GM12878 (cell line): ENCODE data around the gene ARL10. TPM values are rescaled to one million over a fixed set of nuclear protein-coding genes. Genes with fewer than 3 reads are reported as not detected.

ENCODE experiments used
- ATAC-seq: fragments of 200-7000 bp; cut with Tn5 transposase; 3 replicates; pipeline ENCODE4 v1.9.1; 2020; ENCODE audit warnings: mild to moderate bottlenecking, moderate library complexity
- BruUV-seq: library from RNA; stranded (reverse); fragments of 400-500 nt; replicated peaks from 2 replicates; lab custom pipeline; 2021; lab: Mats Ljungman, UMichigan
- CTCF ChIA-PET: fragments of 300-600 bp; sonication (Branson Sonifier 250); formaldehyde crosslinking; extraction: SDS; loops from one replicate; lab custom pipeline; 2021; ENCODE audit warnings: inconsistent platforms; lab: Yijun Ruan, JAX
- POLR2A ChIA-PET: fragments of 350-600 bp; formaldehyde crosslinking; extraction: SDS; loops from one replicate; lab custom pipeline; 2021; ENCODE audit warnings: inconsistent platforms; lab: Charles Lee
- RAD21 ChIA-PET: fragments of 300-600 bp; sonication (Branson Sonifier 250); formaldehyde crosslinking; loops from one replicate; lab custom pipeline; 2023; ENCODE audit warnings: antibody characterized with exemption; ENCODE audit not compliant: unreplicated experiment; lab: Charles Lee
- SMC1A ChIA-PET: fragments of 300-600 bp; sonication (Branson Sonifier 250); formaldehyde crosslinking; loops from one replicate; lab custom pipeline; 2023; ENCODE audit not compliant: unreplicated experiment, uncharacterized antibody; lab: Charles Lee
- DNase-seq: peaks from one replicate; pipeline ENCODE4 v3.0.0-alpha.2; 2011; ENCODE audit warnings: low read depth, low spot score
- FAIRE-seq: peaks from 3 replicates; lab custom pipeline; 2011; peaks lifted over from hg19 to GRCh38; lab: Jason Lieb, UNC
- H2AFZ ChIP-seq: 2 replicates; pipeline ENCODE4 v1.6.0; 2011; ENCODE audit warnings: low read depth, low read length, control low read depth; ENCODE audit not compliant: control insufficient read depth
- H3K27ac ChIP-seq: 2 replicates; pipeline ENCODE4 v1.5.1; 2011; ENCODE audit warnings: control low read depth; ENCODE audit not compliant: control insufficient read depth, insufficient read depth
- H3K27me3 ChIP-seq, 2 experiments: replicated peaks in 1 of 2; 2 replicates each; pipeline versions ENCODE4 v1.6.0 to v1.6.1; 2011; ENCODE audit warnings: low read length in 1 of 2; ENCODE audit not compliant: control insufficient read depth in 2 of 2, insufficient read depth in 2 of 2
- H3K36me3 ChIP-seq, 2 experiments: 2 replicates each; pipeline ENCODE4 v1.5.1; 2011; ENCODE audit warnings: low read length in 1 of 2; ENCODE audit not compliant: control insufficient read depth in 2 of 2, insufficient read depth in 2 of 2
- H3K4me1 ChIP-seq: 2 replicates; pipeline ENCODE4 v1.6.1; 2011; ENCODE audit warnings: mild to moderate bottlenecking, low read length, moderate library complexity, mixed read lengths; ENCODE audit not compliant: control insufficient read depth, insufficient read depth
- H3K4me2 ChIP-seq: 2 replicates; pipeline ENCODE4 v1.6.0; 2011; ENCODE audit warnings: control low read depth; ENCODE audit not compliant: control insufficient read depth, insufficient read depth
- H3K4me3 ChIP-seq: fragments of 200-600 bp; sonication (generic); 2 replicates; pipeline ENCODE4 v1.5.1; 2016
- H3K79me2 ChIP-seq: 2 replicates; pipeline ENCODE4 v1.6.0; 2011; ENCODE audit warnings: low read length; ENCODE audit not compliant: control insufficient read depth, insufficient read depth
- H3K9ac ChIP-seq: 2 replicates; pipeline ENCODE4 v1.8.0; 2011; ENCODE audit warnings: low read length, control low read depth, mixed read lengths; ENCODE audit not compliant: control insufficient read depth, insufficient read depth
- H3K9me3 ChIP-seq: replicated peaks from 3 replicates; pipeline ENCODE4 v1.5.1; 2011; ENCODE audit warnings: mild to moderate bottlenecking, low read length; ENCODE audit not compliant: control insufficient read depth, insufficient read depth
- H4K20me1 ChIP-seq: 2 replicates; pipeline ENCODE4 v1.6.0; 2011; ENCODE audit not compliant: control insufficient read depth, insufficient read depth
- ELK1 ChIP-seq: IDR thresholded peaks from 2 replicates; pipeline ENCODE4 v1.6.1; 2012; ENCODE audit warnings: low read depth, low read length, improper control_type of control experiment
- NR2C2 ChIP-seq: IDR thresholded peaks from 2 replicates; pipeline ENCODE4 v1.6.1; 2011; ENCODE audit warnings: borderline replicate concordance, low read depth; ENCODE audit not compliant: control insufficient read depth, insufficient read length
- RCOR1 ChIP-seq: conservative IDR thresholded peaks from 2 replicates; pipeline ENCODE4 v1.6.1; 2012; ENCODE audit warnings: low read depth, low read length, improper control_type of control experiment
- RELA ChIP-seq: fragments of 450-650 bp; IDR thresholded peaks from 2 replicates; pipeline ENCODE4 v1.8.0; 2014; ENCODE audit warnings: borderline replicate concordance; ENCODE audit not compliant: partially characterized antibody
- SPI1 ChIP-seq: IDR thresholded peaks from 2 replicates; pipeline ENCODE4 v1.6.1; 2011; ENCODE audit warnings: low read depth, mild to moderate bottlenecking, low read length, moderate library complexity, borderline replicate concordance; ENCODE audit not compliant: insufficient read depth
- TCF7 ChIP-seq: IDR thresholded peaks from 2 replicates; pipeline ENCODE4 v1.6.1; 2014; ENCODE audit warnings: antibody characterized with exemption, borderline replicate concordance
- ZBED1 ChIP-seq: IDR thresholded peaks from 2 replicates; pipeline ENCODE4 v1.6.1; 2016; ENCODE audit warnings: borderline replicate concordance
- WGBS: methylation state at CpG from one replicate; pipeline ENCODE4 v1.1.6; 2016; ENCODE audit warnings: low lambda C conversion rate; ENCODE audit not compliant: insufficient replicate concordance, insufficient coverage; ENCODE audit errors: missing lambda C conversion rate; 5-methylcytosine and 5-hydroxymethylcytosine counted together
- in situ Hi-C: fragments of 300-500 bp; cut with MboI; formaldehyde crosslinking; loops from 9 replicates; pipeline ENCODE4 v1.14.3; 2018; ENCODE audit warnings: mixed read lengths
- intact Hi-C: fragments of 100-400 bp; cut with micrococcal nuclease; formaldehyde crosslinking; loops from one replicate; pipeline ENCODE4 v1.14.2; 2022; ENCODE audit not compliant: unreplicated experiment
- polyA plus RNA-seq, 11 experiments: library from polyadenylated mRNA; depleted of rRNA in 4 of 11; unstranded in 6 of 11; stranded (reverse) in 5 of 11; fragments of >200 nt; fragmentation: Nextera tagmentation in 4 of 11; fragmentation: Illumina TruSeq in 1 of 11; extraction: Ambion mirVana in 4 of 11; extraction: Trizol in 1 of 11; gene quantifications; 1 replicate in 1 of 11; 2 replicates in 10 of 11; pipeline versions ENCODE4 v1.2.1 to v1.2.3, GENCODE V29; 2011 to 2016; ENCODE audit warnings: inconsistent platforms in 2 of 11, missing spikeins in 2 of 11, low read depth in 1 of 11
- total RNA-seq, 4 experiments: library from RNA; depleted of rRNA in 3 of 4; stranded (reverse); fragments of >200 nt in 3 of 4; fragmentation: Illumina TruSeq in 1 of 4; extraction: Trizol in 1 of 4; gene quantifications; 2 replicates each; pipeline versions ENCODE4 v1.2.1 to v1.2.3, GENCODE V29; 2013 to 2021
- TF ChIP-seq, protein P1 (sequence below): fragments of 450-650 bp; conservative IDR thresholded peaks from 2 replicates; pipeline ENCODE4 v1.6.1; 2017; ENCODE audit warnings: mild to moderate bottlenecking, moderate library complexity

Gene ARL10
- total and polyA plus RNA-seq, 10 of the 15 experiments (the other 5 are each of a cell fraction or from before 2014, with no cell fraction given), result 0.44 to 6.4 (median 2.4) TPM

GRCh38 chr5:176361437-176362232, 3.7 kb upstream of the ARL10 start, which contains the start of gene KIAA1191 (continued):
- TF ChIP-seq RELA (peak; percentile 13), TCF7 (no peak), NR2C2 (no peak), ELK1 (peak; percentile 40)
- TF ChIP-seq, protein P1, sequence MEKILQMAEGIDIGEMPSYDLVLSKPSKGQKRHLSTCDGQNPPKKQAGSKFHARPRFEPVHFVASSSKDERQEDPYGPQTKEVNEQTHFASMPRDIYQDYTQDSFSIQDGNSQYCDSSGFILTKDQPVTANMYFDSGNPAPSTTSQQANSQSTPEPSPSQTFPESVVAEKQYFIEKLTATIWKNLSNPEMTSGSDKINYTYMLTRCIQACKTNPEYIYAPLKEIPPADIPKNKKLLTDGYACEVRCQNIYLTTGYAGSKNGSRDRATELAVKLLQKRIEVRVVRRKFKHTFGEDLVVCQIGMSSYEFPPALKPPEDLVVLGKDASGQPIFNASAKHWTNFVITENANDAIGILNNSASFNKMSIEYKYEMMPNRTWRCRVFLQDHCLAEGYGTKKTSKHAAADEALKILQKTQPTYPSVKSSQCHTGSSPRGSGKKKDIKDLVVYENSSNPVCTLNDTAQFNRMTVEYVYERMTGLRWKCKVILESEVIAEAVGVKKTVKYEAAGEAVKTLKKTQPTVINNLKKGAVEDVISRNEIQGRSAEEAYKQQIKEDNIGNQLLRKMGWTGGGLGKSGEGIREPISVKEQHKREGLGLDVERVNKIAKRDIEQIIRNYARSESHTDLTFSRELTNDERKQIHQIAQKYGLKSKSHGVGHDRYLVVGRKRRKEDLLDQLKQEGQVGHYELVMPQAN, result 0 out of 2 replicates have a peak, but pooled peaks have one; percentile 68
- TF ChIP-seq, all 136 proteins: peak for 55

GRCh38 chr5:176362233-176362490, 3.1 kb upstream of the ARL10 start:
- BruUV-seq, result no TSS peak
- H3K9ac ChIP-seq, result peak overlapping the region; percentile 46; the same call in 1 of the 2 replicates

More at GRCh38 chr5:176362233-176362490, 3.1 kb upstream of the ARL10 start:
- Histone ChIP-seq H3K4me2 (peak overlapping the region; percentile 86), H4K20me1 (no peaks in the 10 kb centered on the region), H3K27ac (no peak overlapping the region), H3K4me3 (peak overlapping the region; percentile 85), H2AFZ (peak overlapping the region; percentile 96), H3K36me3 (no peaks in the 10 kb centered on the region), H3K27me3 (no peaks in the 10 kb centered on the region), H3K9me3 (no peaks in the 10 kb centered on the region), H3K4me1 (no peaks in the 10 kb centered on the region; the same call in 1 of the 2 replicates), H3K79me2 (peaks cover 31% of the 10 kb centered on the region)
- TF ChIP-seq RCOR1 (no peak), SPI1 (peak; percentile 36; the same call in 1 of the 2 replicates), ZBED1 (no peak)
- DNase-seq (no peak), ATAC-seq (peak; percentile 12), FAIRE-seq (no peak)
- POLR2A ChIA-PET, result interaction anchor here (0.6 to 3.2 kb wide), 4 partner anchors 10 to 174 kb away, joined by 3 to 41 read pairs (median 11); partner anchors contain the start of genes FAF2, NOP16 and RNF44
- intact Hi-C loops, result no loop called here
- in situ Hi-C loops, result no loop called here
- 11% methylated on average over 8 of the region's 8 CpGs for WGBS
- CTCF ChIA-PET, result interaction anchor here (0.7 to 2.1 kb wide), 5 partner anchors 10 to 180 kb away, joined by 4 to 11 read pairs (median 4); partner anchors contain the start of genes HIGD2A and NOP16
- RAD21 ChIA-PET, result interaction anchor here (0.7 to 3.2 kb wide), 10 partner anchors 9 to 633 kb away, joined by 3 to 29 read pairs (median 4); partner anchors contain the start of genes HIGD2A, NOP16 and RNF44
- SMC1A ChIA-PET, result interaction anchor here (0.9 to 3.2 kb wide), 5 partner anchors 9 to 27 kb away, joined by 3 to 36 read pairs (median 7); partner anchors contain the start of gene NOP16
